HG03575 (cell line): ENCODE measurements around the gene DIDO1.
"Not testable (repeated sequence)": the region's sequence is repeated elsewhere in the genome, so short reads cannot be mapped to it uniquely, and the experiment has no call there.

Source experiments
- ATAC-seq: cut with Tn5 transposase; IDR thresholded peaks from one replicate; pipeline ENCODE4 v1.9.1; 2021; ENCODE audit not compliant: unreplicated experiment, insufficient number of reproducible peaks, low FRiP score; ENCODE audit errors: extremely low read depth

The DIDO1 gene

GRCh38 chr20:62875419-62876361 lies 50.6 kb downstream of the DIDO1 start:
- no peak for ATAC-seq

- ATAC-seq, result no peak
Measured at GRCh38 chr20:62874964-62875344, 51.4 kb downstream of the DIDO1 start.

GRCh38 chr20:62873681-62874031 lies 52.6 kb downstream of the DIDO1 start:
- ATAC-seq, result not testable (repeated sequence)

- no peak for ATAC-seq
Measured at GRCh38 chr20:62873280-62873679, 53.0 kb downstream of the DIDO1 start.

- ATAC-seq, result no peak
Measured at GRCh38 chr20:62872862-62873261, 53.4 kb downstream of the DIDO1 start.

- ATAC-seq, result no peak
Measured at GRCh38 chr20:62872184-62872847, 54.0 kb downstream of the DIDO1 start.

DNA sequence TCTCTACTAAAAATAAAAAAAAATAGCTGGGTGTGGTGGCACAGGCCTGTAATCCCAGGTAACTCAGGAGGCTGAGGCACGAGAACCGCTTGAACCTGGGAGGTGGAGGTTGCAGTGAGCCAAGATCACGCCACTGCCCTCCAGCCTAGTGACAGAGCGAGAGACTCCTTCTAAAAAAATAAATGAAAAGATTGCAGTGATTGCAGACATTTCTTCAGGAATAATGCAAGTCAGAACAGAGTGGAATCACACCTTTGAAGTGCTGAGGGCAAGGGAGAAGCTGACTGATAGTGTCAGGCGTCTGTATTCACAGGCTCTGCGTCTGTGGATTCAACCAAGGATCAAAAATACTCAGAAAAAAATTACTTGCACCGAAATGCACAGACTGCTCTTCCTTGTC lies 62.1 kb downstream of the DIDO1 start:
- ATAC-seq, result no peak

GRCh38 chr20:62861726-62862336 lies 64.5 kb downstream of the DIDO1 start, which contains the start of gene TCFL5:
Gene TCFL5 (minus strand): TSS chr20:62861822. CDS start chr20:62861670, 152 bp downstream.
- ATAC-seq, result no peak

- no peak for ATAC-seq
Measured at GRCh38 chr20:62860924-62861691, 65.2 kb downstream of the DIDO1 start.

DNA sequence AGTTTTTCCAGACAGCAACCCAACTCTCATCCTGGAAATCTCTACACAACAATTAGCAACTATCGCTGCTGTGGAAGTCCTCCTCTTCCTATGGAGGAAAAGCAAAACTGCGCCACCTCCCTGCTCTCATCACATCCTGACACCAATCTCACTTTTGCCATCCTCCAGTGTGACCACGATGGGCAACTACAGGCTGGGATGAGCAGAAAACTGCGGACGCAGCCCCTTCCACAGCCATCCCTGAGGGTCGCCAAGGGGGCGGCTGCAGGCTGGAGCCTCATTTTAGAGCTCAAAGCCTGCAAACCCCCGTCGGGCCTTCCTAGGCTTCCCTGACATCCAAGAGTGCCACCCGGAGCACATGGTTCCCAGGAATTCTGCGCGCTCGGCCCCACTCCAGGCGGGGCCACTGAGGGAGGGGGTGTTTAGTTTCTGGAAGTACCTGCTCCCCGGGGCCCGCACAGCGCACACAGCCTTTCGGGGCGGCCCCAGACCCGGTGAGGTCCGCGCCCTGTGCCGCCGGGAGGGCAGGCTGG lies 65.8 kb downstream of the DIDO1 start:
- no peak for ATAC-seq

DNA sequence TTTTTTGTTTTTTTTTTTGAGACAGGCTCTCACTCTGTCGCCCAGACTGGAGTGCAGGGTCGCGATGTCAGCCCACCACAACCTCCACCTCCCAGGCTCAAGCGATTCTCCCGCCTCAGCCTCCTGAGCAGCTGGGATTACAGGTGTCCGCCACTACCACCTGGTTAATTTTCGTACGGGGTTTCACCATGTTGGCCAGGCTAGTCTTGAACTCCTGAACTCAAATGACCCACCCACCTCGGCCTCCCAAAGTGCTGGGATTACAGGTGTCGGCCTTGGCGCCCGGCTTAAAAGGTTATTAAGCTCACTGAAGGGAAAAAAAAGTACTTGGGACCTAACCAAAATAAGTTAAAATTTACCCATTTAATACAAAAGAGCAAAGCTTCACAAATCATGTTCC lies 66.6 kb downstream of the DIDO1 start:
- ATAC-seq, result no peak

DNA sequence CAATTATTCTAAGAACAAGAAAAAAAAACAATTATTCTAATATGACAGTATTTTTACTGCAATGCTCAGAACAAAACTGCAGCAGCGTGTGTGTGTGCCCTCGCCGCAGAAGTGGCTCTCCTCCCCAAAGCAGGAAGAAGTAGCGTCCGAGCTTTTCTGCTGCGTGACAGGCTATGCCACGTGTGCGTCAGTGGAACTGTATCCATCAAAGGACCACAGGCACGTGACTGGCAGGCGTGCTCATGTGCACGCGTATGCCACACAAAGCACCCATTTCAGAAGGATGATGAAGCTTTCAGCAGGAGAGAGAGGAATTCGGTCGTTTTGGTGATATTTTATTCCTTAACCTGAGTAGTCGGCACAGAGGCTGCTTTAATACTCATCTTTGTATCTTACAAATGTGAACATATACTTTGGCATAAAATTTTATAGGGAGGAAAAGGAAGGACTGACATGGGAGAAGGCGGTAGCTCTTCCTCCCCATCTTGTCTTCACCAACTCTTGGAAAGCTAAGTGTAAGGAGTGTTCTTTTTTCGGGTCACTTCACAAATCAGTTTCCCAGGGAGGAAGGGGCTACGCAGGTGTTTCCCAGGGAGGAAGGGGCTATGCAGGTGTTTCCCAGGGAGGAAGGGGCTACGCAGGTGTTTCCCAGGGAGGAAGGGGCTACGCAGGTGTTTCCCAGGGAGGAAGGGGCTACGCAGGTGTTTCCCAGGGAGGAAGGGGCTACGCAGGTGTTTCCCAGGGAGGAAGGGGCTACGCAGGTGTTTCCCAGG lies 68.1 kb downstream of the DIDO1 start:
- no peak for ATAC-seq

DNA sequence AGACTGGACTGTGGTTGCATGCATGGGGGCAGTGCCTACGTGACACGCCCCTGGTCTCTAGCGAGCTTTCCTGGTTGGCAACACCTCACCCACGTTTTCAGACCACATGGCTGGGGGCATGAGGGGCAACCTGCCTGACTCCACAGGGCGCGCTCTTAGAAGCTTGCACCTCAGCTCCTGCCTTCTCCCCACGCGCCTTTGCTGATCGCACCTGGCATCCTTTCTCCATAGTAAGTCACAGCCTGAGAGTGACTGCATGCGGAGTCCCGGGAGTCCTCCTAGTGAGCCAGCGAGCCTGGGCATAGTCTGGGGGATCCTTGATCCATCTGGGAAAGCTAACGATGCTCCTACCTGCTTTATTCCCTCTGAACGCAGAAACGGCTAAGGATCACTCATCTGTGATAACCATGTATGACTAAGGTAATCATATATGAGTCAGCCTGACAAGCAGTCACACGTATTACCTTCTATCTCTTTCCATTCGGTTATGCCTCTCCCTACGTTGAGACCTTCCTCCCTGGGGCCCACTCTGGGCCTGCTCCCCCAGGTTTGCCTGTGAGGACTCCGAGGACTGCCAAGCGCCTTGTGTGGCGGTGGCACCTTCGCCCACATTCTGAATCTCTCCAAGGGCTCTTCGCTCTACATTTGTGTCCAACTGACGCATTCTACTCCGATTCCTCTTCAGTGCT lies 69.2 kb downstream of the DIDO1 start:
- no peak for ATAC-seq

DNA sequence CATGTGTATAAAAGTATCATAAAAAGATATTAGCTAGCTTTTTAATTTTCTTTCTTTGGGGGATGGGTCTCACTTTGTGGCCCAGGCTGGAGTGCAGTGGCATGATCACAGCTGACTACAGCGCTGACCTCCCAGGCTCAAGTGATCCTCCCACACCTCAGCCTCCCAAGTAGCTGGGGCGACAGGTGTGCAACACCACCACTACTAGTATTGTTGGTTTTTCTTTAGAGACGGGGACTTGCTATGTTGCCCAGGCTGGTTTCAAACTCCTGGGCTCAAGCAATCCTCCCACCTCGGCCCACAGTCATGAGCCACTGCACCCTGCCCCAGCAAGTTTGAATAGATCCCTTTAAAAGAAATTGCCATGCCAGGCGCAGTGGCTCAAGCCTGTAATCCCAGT lies 71.2 kb downstream of the DIDO1 start:
- no peak for ATAC-seq

- ATAC-seq, result no peak
Measured at GRCh38 chr20:62854121-62854520, 72.2 kb downstream of the DIDO1 start.

- ATAC-seq, result not testable (repeated sequence)
Measured at GRCh38 chr20:62853304-62853703, 73.0 kb downstream of the DIDO1 start.

- no peak for ATAC-seq
Measured at GRCh38 chr20:62852841-62853240, 73.5 kb downstream of the DIDO1 start.

GRCh38 chr20:62852196-62852595 lies 74.1 kb downstream of the DIDO1 start:
- ATAC-seq, result no peak
